T-helper 9 cell (primary cell): ENCODE measurements around the gene VAV2.

Source experiments
- DNase-seq: peaks from one replicate; pipeline ENCODE4 v3.0.0-alpha.2; 2020

The VAV2 gene

GRCh38 chr9:133979921-133980863 is 11.9 kb downstream of the VAV2 start:
- no peak for DNase-seq

GRCh38 chr9:133979273-133979920 is 12.7 kb downstream of the VAV2 start:
- no peak for DNase-seq

GRCh38 chr9:133978899-133979272 is 13.2 kb downstream of the VAV2 start:
- no peak for DNase-seq

GRCh38 chr9:133978226-133978898 is 13.8 kb downstream of the VAV2 start:
- no peak for DNase-seq

GRCh38 chr9:133977421-133978201 is 14.5 kb downstream of the VAV2 start:
- no peak for DNase-seq

- DNase-seq: no peak
These were observed 15.2 kb downstream of the VAV2 start for GRCh38 chr9:133976887-133977286.

- DNase-seq: no peak
These were observed 15.8 kb downstream of the VAV2 start for GRCh38 chr9:133976191-133976861.

GRCh38 chr9:133975511-133975910 is 16.6 kb downstream of the VAV2 start:
- no peak for DNase-seq

- DNase-seq: no peak
These were observed 17.3 kb downstream of the VAV2 start for GRCh38 chr9:133974631-133975341.

GRCh38 chr9:133973791-133974630 is 18.1 kb downstream of the VAV2 start:
- no peak for DNase-seq

GRCh38 chr9:133973111-133973790 is 18.9 kb downstream of the VAV2 start:
- DNase-seq: no peak

- DNase-seq: no peak
These were observed 19.9 kb downstream of the VAV2 start for GRCh38 chr9:133971981-133972941.

GRCh38 chr9:133971121-133971951 is 20.8 kb downstream of the VAV2 start:
- no peak for DNase-seq

- DNase-seq: no peak
These were observed 21.5 kb downstream of the VAV2 start for GRCh38 chr9:133970581-133971058.

- DNase-seq: no peak
These were observed 22.2 kb downstream of the VAV2 start for GRCh38 chr9:133969681-133970580.

GRCh38 chr9:133968966-133969617 is 23.0 kb downstream of the VAV2 start:
- DNase-seq: no peak
